Nephron (organoid): ENCODE measurements around the gene ARHGEF12.

ENCODE experiments used
- H3K27ac Mint-ChIP-seq, 3 experiments: 2 replicates each; pipeline ENCODE4 v1.8.0; 2020; ENCODE audit warnings: mixed read lengths in 3 of 3, mild to moderate bottlenecking in 2 of 3, moderate library complexity in 1 of 3
- H3K27me3 Mint-ChIP-seq: 2 replicates; pipeline ENCODE4 v1.8.0; 2021; ENCODE audit warnings: low read depth, mild to moderate bottlenecking, moderate library complexity, mixed read lengths
- H3K36me3 Mint-ChIP-seq: 2 replicates; pipeline ENCODE4 v1.8.0; 2020; ENCODE audit warnings: low read depth, mixed read lengths
- H3K4me1 Mint-ChIP-seq: 2 replicates; pipeline ENCODE4 v1.8.0; 2020; ENCODE audit warnings: mixed read lengths
- H3K4me3 Mint-ChIP-seq, 3 experiments: 2 replicates each; pipeline ENCODE4 v1.8.0; 2020; ENCODE audit warnings: mild to moderate bottlenecking in 3 of 3, mixed read lengths in 3 of 3, moderate library complexity in 2 of 3
- H3K9me3 Mint-ChIP-seq: 2 replicates; pipeline ENCODE4 v1.8.0; 2020; ENCODE audit warnings: mixed read lengths
- CTCF ChIP-seq, 3 experiments: fragments of 200-600 bp; sonication (generic); IDR thresholded peaks; one replicate each; pipeline ENCODE4 v1.5.0; 2021; ENCODE audit warnings: antibody characterized with exemption in 3 of 3; ENCODE audit not compliant: unreplicated experiment in 3 of 3

ARHGEF12 gene

DNA sequence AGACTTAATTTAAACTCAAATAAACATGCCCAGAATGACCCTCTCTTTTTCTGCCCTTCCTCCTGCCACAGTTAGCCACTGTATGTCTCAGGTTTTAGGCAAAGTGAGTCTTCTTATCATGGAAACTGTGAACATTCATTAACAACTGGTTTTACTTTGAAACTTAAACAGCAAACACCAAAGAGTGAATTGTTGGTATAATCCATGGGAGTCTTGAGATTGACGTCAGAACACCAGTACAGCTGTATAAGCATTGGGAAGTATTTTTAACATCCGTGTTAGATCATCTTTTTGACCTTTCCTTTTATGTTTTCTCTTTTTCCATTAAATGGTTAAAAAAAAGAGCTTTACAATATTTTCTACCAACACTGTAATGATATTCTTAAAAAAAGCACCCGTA, 38.9 kb downstream of the ARHGEF12 start:
- TF ChIP-seq CTCF (IDR thresholded peaks at IDR 0.05; ENCODE audit: unreplicated experiment in 3 of 3), result no peak
- peaks cover 18% of the 10 kb centered on the region for H3K9me3 Mint-ChIP-seq
- H3K27ac Mint-ChIP-seq, result peak overlapping the region in 2 of 3 experiments; percentile 59 to 60
- H3K4me3 Mint-ChIP-seq, result no peak overlapping the region
- peaks cover 17% of the 10 kb centered on the region for H3K36me3 Mint-ChIP-seq
- H3K27me3 Mint-ChIP-seq, result no peaks in the 10 kb centered on the region
- H3K4me1 Mint-ChIP-seq, result peaks cover 4% of the 10 kb centered on the region

DNA sequence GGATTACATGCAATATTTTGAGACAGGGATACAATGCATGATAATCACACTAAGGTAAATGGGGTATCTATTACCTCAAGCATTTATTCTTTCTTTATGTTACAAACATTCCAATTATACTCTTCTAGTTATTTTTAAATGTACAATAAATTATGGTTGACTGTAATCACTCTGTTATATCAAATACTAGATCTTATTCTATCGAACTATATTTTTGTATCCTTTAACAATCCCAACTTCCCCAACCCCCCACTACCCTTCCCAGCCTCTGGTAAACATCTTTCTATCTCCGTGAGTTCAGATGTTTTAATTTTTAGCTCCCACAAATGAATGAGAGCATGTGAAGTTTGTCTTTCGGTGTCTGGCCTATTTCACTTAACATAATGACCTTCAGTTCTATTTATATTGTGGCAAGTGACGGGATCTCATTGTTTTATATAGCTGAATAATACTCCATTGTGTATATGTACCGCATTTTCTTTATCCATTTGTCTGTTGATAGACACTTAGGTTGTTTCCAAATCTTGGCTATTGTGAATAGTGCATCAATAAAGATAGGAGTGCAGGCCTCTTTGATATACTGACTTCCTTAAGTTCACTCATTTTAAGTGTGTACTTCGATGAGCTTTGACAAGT, 40.5 kb downstream of the ARHGEF12 start:
- no peak overlapping the region for H3K27ac Mint-ChIP-seq
- no peak overlapping the region for H3K4me3 Mint-ChIP-seq
- no peaks in the 10 kb centered on the region for H3K27me3 Mint-ChIP-seq

DNA sequence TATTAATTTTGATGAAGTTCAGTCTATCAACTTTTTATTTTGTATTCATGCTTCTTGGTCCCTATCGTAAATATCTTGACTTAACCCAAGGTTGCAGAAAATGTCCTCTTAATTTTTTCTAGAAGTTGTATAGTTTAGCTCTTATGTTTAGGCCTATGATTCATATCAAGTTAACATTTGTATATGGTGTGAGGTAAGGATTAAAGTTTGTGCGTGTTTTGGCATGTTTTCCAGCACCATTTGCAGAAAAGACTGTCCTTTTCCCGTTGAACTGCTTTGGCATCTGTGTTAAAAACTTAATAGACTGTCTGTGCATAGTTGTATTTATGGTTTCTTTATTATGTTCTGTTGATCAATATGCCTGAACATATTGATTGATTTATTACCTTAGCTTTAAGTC, 42.3 kb downstream of the ARHGEF12 start:
- Mint-ChIP-seq H3K27ac (no peak overlapping the region), H3K9me3 (peaks cover 24% of the 10 kb centered on the region), H3K4me3 (no peak overlapping the region), H3K4me1 (peaks cover 6% of the 10 kb centered on the region), H3K36me3 (peaks cover 32% of the 10 kb centered on the region), H3K27me3 (no peaks in the 10 kb centered on the region)
- no peak for TF ChIP-seq CTCF (IDR thresholded peaks at IDR 0.05; ENCODE audit: unreplicated experiment in 3 of 3)

More for the DNA sequence above, 40.5 kb downstream of the ARHGEF12 start:
- Mint-ChIP-seq H3K4me1 (peaks cover 3% of the 10 kb centered on the region), H3K9me3 (peaks cover 20% of the 10 kb centered on the region), H3K36me3 (peaks cover 26% of the 10 kb centered on the region)
- TF ChIP-seq CTCF (IDR thresholded peaks at IDR 0.05; ENCODE audit: unreplicated experiment in 3 of 3), result no peak

DNA sequence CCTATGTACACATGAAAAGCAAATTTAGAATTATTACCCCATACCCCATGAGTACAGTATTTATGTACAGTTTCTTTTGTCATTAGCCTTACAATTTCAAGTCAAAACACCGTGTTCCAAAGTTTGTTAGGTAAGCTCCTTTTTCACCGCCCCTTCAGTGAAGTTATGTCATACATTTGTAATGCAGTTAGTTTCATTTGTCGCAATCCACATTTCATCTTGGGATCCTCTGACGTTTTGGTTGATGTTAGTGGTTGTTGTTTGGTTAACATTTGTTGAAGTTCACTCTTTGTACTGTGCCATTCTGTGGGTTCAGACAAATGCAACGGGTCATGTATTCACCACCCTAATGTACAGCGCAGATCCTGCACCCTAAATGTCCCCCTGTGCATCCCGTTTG, 45.2 kb downstream of the ARHGEF12 start:
- no peak for TF ChIP-seq CTCF (IDR thresholded peaks at IDR 0.05; ENCODE audit: unreplicated experiment in 3 of 3)

DNA sequence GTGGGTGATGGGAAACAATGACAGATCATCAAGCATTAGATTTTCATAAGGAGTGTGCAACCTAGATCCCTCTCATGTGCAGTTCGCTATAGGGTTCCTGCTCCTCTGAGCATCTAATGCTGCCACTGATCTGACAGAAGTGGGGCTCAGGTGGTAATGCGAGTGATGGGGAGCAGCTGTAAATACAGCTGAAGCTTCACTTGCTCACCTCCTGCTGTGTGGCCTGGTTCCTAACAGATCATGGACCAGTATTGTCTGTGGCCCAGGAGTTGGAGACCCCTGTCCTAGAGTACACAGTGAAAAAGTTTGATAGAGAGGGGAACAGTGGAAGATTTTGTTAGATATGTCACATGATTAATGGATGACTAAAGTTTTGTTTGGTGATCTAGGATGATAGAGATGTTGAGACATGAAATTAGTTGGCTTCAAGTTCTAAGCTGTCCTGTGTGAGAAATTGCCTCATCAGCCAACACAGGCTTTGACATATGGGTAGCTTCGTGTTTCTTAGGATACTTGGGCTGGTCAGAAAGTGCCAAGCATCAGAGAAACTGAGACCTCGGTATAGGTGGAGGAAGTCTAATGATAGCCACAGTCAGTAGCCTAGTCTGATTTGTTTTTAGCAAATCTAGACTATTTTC, 47.4 kb downstream of the ARHGEF12 start:
- no peak for TF ChIP-seq CTCF (IDR thresholded peaks at IDR 0.05; ENCODE audit: unreplicated experiment in 3 of 3)
- Mint-ChIP-seq H3K9me3 (peaks cover 12% of the 10 kb centered on the region), H3K4me1 (peaks cover 25% of the 10 kb centered on the region), H3K27me3 (no peaks in the 10 kb centered on the region), H3K27ac (peak overlapping the region; percentile 7 to 74 (median 45)), H3K36me3 (peaks cover 19% of the 10 kb centered on the region), H3K4me3 (no peak overlapping the region)

More for the DNA sequence above, 45.2 kb downstream of the ARHGEF12 start:
- H3K27ac Mint-ChIP-seq, result peak overlapping the region in 1 of 3 experiments; percentile 0
- no peaks in the 10 kb centered on the region for H3K27me3 Mint-ChIP-seq
- H3K4me1 Mint-ChIP-seq, result peaks cover 25% of the 10 kb centered on the region
- H3K9me3 Mint-ChIP-seq, result peaks cover 24% of the 10 kb centered on the region
- H3K4me3 Mint-ChIP-seq, result no peak overlapping the region
- H3K36me3 Mint-ChIP-seq, result peaks cover 32% of the 10 kb centered on the region

DNA sequence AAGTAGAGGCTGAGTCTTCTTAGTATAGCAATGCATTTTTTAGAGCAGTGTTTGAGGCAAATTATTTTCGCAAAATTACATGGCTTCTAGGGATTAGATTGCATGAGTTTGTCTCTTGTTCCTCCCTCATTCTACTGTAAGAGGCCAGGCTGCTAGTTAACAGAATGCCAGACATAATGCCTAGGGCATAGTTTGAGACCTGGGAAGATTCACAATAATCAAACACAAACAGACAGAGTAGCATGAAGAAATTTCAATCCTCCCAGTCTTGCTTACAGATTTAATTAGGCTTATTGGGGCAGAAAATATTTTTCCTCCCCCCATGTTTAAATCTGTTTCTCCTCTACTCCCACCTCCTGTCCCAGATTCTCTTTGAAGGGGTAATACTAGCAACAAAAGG, 48.3 kb downstream of the ARHGEF12 start:
- peaks cover 25% of the 10 kb centered on the region for H3K4me1 Mint-ChIP-seq
- H3K36me3 Mint-ChIP-seq, result peaks cover 16% of the 10 kb centered on the region
- H3K27me3 Mint-ChIP-seq, result no peaks in the 10 kb centered on the region
- H3K27ac Mint-ChIP-seq, result peak overlapping the region; percentile 45 to 88 (median 79)
- TF ChIP-seq CTCF (IDR thresholded peaks at IDR 0.05; ENCODE audit: unreplicated experiment in 3 of 3), result no peak
- H3K9me3 Mint-ChIP-seq, result peaks cover 9% of the 10 kb centered on the region
- peak overlapping the region in 1 of 3 experiments; percentile 29 for H3K4me3 Mint-ChIP-seq
